Mesendoderm (in vitro differentiated cells): ENCODE results near the gene SCYGR8.

Source experiments
- DNase-seq: peaks from one replicate; pipeline ENCODE4 v3.0.0; 2013
- H2AK5ac ChIP-seq: 2 replicates; pipeline ENCODE4 v1.6.1; 2013; ENCODE audit warnings: low read length, inconsistent platforms
- H2BK120ac ChIP-seq: 2 replicates; pipeline ENCODE4 v1.6.1; 2013; ENCODE audit warnings: low read depth, mild to moderate bottlenecking, low read length, moderate library complexity, mixed read lengths
- H2BK15ac ChIP-seq: replicated peaks from 2 replicates; pipeline ENCODE4 v1.6.1; 2013; ENCODE audit warnings: low read depth, mild to moderate bottlenecking, moderate library complexity
- H2BK5ac ChIP-seq: 2 replicates; pipeline ENCODE4 v1.6.1; 2013; ENCODE audit warnings: low read length, inconsistent platforms
- H3K18ac ChIP-seq: 2 replicates; pipeline ENCODE4 v1.6.1; 2013; ENCODE audit warnings: mild to moderate bottlenecking, low read length, mixed read lengths
- H3K23ac ChIP-seq: one replicate; pipeline ENCODE4 v1.6.1; 2013; ENCODE audit warnings: low read length
- H3K27ac ChIP-seq: 2 replicates; pipeline ENCODE4 v1.5.1; 2013; ENCODE audit warnings: low read depth, mild to moderate bottlenecking, inconsistent platforms, low read length, moderate library complexity
- H3K27me3 ChIP-seq: 2 replicates; pipeline ENCODE4 v1.6.1; 2013; ENCODE audit warnings: low read length, control low read depth, mild to moderate bottlenecking, inconsistent platforms; ENCODE audit not compliant: insufficient read depth, poor library complexity
- H3K36me3 ChIP-seq: 2 replicates; pipeline ENCODE4 v1.6.1; 2013; ENCODE audit warnings: low read length, inconsistent platforms; ENCODE audit not compliant: control insufficient read depth, insufficient read depth
- H3K4ac ChIP-seq: one replicate; pipeline ENCODE4 v1.6.1; 2013; ENCODE audit warnings: low read depth, mild to moderate bottlenecking, low read length, moderate library complexity
- H3K4me1 ChIP-seq: 2 replicates; pipeline ENCODE4 v1.6.1; 2013; ENCODE audit warnings: low read depth, low read length, inconsistent platforms; ENCODE audit not compliant: control insufficient read depth
- H3K4me2 ChIP-seq: 2 replicates; pipeline ENCODE4 v1.6.1; 2013; ENCODE audit warnings: low read length
- H3K4me3 ChIP-seq: 2 replicates; pipeline ENCODE4 v1.5.1; 2013; ENCODE audit warnings: mild to moderate bottlenecking, low read length
- H3K56ac ChIP-seq: one replicate; pipeline ENCODE4 v1.6.1; 2013; ENCODE audit warnings: low read length
- H3K79me1 ChIP-seq: 2 replicates; pipeline ENCODE4 v1.6.1; 2013; ENCODE audit warnings: low read length, inconsistent platforms
- H3K79me2 ChIP-seq: 2 replicates; pipeline ENCODE4 v1.6.1; 2013; ENCODE audit warnings: mild to moderate bottlenecking, low read length; ENCODE audit not compliant: control insufficient read depth, insufficient read depth
- H3K9ac ChIP-seq: 2 replicates; pipeline ENCODE4 v1.6.1; 2013; ENCODE audit warnings: low read length, inconsistent platforms
- H4K5ac ChIP-seq: one replicate; pipeline ENCODE4 v1.6.1; 2013; ENCODE audit warnings: low read length
- H4K8ac ChIP-seq: one replicate; pipeline ENCODE4 v1.6.1; 2013; ENCODE audit warnings: low read depth, mild to moderate bottlenecking, control low read depth, low read length, moderate library complexity
- WGBS: extraction: QIAGEN DNeasy Blood & Tissue Kit; methylation state at CpG from one replicate; pipeline ENCODE4 v1.1.7; 2013; ENCODE audit warnings: low lambda C conversion rate, missing lambda C conversion rate; ENCODE audit not compliant: insufficient coverage; ENCODE audit errors: extremely low coverage; 5-methylcytosine and 5-hydroxymethylcytosine counted together

Gene SCYGR8

GRCh38 chr2:227706859-227707258, 38.8 kb upstream of the SCYGR8 start:
- peaks cover 3% of the 10 kb centered on the region for H3K4me1 ChIP-seq
- H4K8ac ChIP-seq, result no peak overlapping the region
- no peak overlapping the region for H3K9ac ChIP-seq
- no peak overlapping the region for H3K18ac ChIP-seq
- H3K27me3 ChIP-seq, result no peaks in the 10 kb centered on the region
- no peaks in the 10 kb centered on the region for H3K79me1 ChIP-seq
- no peak overlapping the region for H3K4ac ChIP-seq
- H3K27ac ChIP-seq, result no peak overlapping the region
- WGBS, result no CpG with 5 or more reads among the region's 4 CpGs
- H3K4me3 ChIP-seq, result no peak overlapping the region
- H3K79me2 ChIP-seq, result no peaks in the 10 kb centered on the region
- no peak overlapping the region for H2BK120ac ChIP-seq
- no peak overlapping the region for H2AK5ac ChIP-seq
- no peak overlapping the region for H2BK5ac ChIP-seq
- DNase-seq, result no peak
- no peaks in the 10 kb centered on the region for H3K36me3 ChIP-seq
- H2BK15ac ChIP-seq, result no peak overlapping the region
- no peak overlapping the region for H4K5ac ChIP-seq
- H3K23ac ChIP-seq, result no peak overlapping the region
- H3K56ac ChIP-seq, result no peak overlapping the region
- no peak overlapping the region for H3K4me2 ChIP-seq

GRCh38 chr2:227707390-227707789, 38.3 kb upstream of the SCYGR8 start:
- no peak overlapping the region for H2BK15ac ChIP-seq
- no peak overlapping the region for H2AK5ac ChIP-seq
- H3K27me3 ChIP-seq, result no peaks in the 10 kb centered on the region
- no peak overlapping the region for H3K56ac ChIP-seq
- no peak overlapping the region for H2BK120ac ChIP-seq
- H3K4me3 ChIP-seq, result no peak overlapping the region
- H3K79me1 ChIP-seq, result no peaks in the 10 kb centered on the region
- H3K9ac ChIP-seq, result no peak overlapping the region
- H3K27ac ChIP-seq, result no peak overlapping the region
- H4K5ac ChIP-seq, result no peak overlapping the region
- H3K4me1 ChIP-seq, result peaks cover 3% of the 10 kb centered on the region
- no peak overlapping the region for H2BK5ac ChIP-seq
- no peak overlapping the region for H3K4ac ChIP-seq
- no peak overlapping the region for H3K18ac ChIP-seq
- no peaks in the 10 kb centered on the region for H3K36me3 ChIP-seq
- no peak overlapping the region for H3K23ac ChIP-seq
- H4K8ac ChIP-seq, result no peak overlapping the region
- H3K79me2 ChIP-seq, result no peaks in the 10 kb centered on the region
- DNase-seq, result no peak
- WGBS, result no CpG with 5 or more reads among the region's 6 CpGs
- H3K4me2 ChIP-seq, result no peak overlapping the region

- H2BK5ac ChIP-seq, result no peak overlapping the region
- H4K5ac ChIP-seq, result no peak overlapping the region
- H3K9ac ChIP-seq, result no peak overlapping the region
- H3K56ac ChIP-seq, result no peak overlapping the region
- DNase-seq, result no peak
- H2BK15ac ChIP-seq, result no peak overlapping the region
- no peak overlapping the region for H2BK120ac ChIP-seq
- no peak overlapping the region for H3K27ac ChIP-seq
- H3K4me1 ChIP-seq, result no peaks in the 10 kb centered on the region
- H3K4me3 ChIP-seq, result no peak overlapping the region
- H3K36me3 ChIP-seq, result no peaks in the 10 kb centered on the region
- no CpG with 5 or more reads among the region's 7 CpGs for WGBS
- no peak overlapping the region for H3K4me2 ChIP-seq
- H3K23ac ChIP-seq, result no peak overlapping the region
- no peaks in the 10 kb centered on the region for H3K79me1 ChIP-seq
- no peak overlapping the region for H4K8ac ChIP-seq
- H2AK5ac ChIP-seq, result no peak overlapping the region
- H3K4ac ChIP-seq, result no peak overlapping the region
- H3K18ac ChIP-seq, result no peak overlapping the region
- H3K27me3 ChIP-seq, result no peaks in the 10 kb centered on the region
- no peaks in the 10 kb centered on the region for H3K79me2 ChIP-seq
Measured at GRCh38 chr2:227710986-227711385, 34.7 kb upstream of the SCYGR8 start.

- WGBS, result no CpG with 5 or more reads among the region's 1 CpG
- H2AK5ac ChIP-seq, result no peak overlapping the region
- no peak overlapping the region for H2BK15ac ChIP-seq
- H4K5ac ChIP-seq, result no peak overlapping the region
- H4K8ac ChIP-seq, result no peak overlapping the region
- no peaks in the 10 kb centered on the region for H3K4me1 ChIP-seq
- H3K4me2 ChIP-seq, result no peak overlapping the region
- H3K79me1 ChIP-seq, result no peaks in the 10 kb centered on the region
- no peak overlapping the region for H2BK5ac ChIP-seq
- H3K79me2 ChIP-seq, result no peaks in the 10 kb centered on the region
- no peak overlapping the region for H3K23ac ChIP-seq
- H3K18ac ChIP-seq, result no peak overlapping the region
- no peak overlapping the region for H3K56ac ChIP-seq
- no peak overlapping the region for H3K4ac ChIP-seq
- H3K36me3 ChIP-seq, result no peaks in the 10 kb centered on the region
- no peak overlapping the region for H3K27ac ChIP-seq
- H3K9ac ChIP-seq, result no peak overlapping the region
- DNase-seq, result no peak
- H3K4me3 ChIP-seq, result no peak overlapping the region
- H3K27me3 ChIP-seq, result no peaks in the 10 kb centered on the region
- H2BK120ac ChIP-seq, result no peak overlapping the region
Measured at GRCh38 chr2:227713291-227713690, 32.4 kb upstream of the SCYGR8 start.

- Histone ChIP-seq H4K8ac (no peak overlapping the region), H2BK15ac (no peak overlapping the region), H3K79me1 (no peaks in the 10 kb centered on the region), H4K5ac (no peak overlapping the region), H3K18ac (no peak overlapping the region), H3K27me3 (no peaks in the 10 kb centered on the region), H2BK5ac (no peak overlapping the region), H3K4me3 (no peak overlapping the region), H3K56ac (no peak overlapping the region), H3K4me2 (no peak overlapping the region), H3K9ac (no peak overlapping the region), H2AK5ac (no peak overlapping the region), H3K23ac (no peak overlapping the region), H3K79me2 (no peaks in the 10 kb centered on the region), H2BK120ac (no peak overlapping the region), H3K4me1 (no peaks in the 10 kb centered on the region), H3K4ac (no peak overlapping the region), H3K27ac (no peak overlapping the region), H3K36me3 (no peaks in the 10 kb centered on the region)
- WGBS, result no CpG with 5 or more reads among the region's 2 CpGs
- DNase-seq, result no peak
Measured at GRCh38 chr2:227716501-227716900, 29.2 kb upstream of the SCYGR8 start.
